ENCODE data around the gene PPP1R13L.

The PPP1R13L gene

DNA sequence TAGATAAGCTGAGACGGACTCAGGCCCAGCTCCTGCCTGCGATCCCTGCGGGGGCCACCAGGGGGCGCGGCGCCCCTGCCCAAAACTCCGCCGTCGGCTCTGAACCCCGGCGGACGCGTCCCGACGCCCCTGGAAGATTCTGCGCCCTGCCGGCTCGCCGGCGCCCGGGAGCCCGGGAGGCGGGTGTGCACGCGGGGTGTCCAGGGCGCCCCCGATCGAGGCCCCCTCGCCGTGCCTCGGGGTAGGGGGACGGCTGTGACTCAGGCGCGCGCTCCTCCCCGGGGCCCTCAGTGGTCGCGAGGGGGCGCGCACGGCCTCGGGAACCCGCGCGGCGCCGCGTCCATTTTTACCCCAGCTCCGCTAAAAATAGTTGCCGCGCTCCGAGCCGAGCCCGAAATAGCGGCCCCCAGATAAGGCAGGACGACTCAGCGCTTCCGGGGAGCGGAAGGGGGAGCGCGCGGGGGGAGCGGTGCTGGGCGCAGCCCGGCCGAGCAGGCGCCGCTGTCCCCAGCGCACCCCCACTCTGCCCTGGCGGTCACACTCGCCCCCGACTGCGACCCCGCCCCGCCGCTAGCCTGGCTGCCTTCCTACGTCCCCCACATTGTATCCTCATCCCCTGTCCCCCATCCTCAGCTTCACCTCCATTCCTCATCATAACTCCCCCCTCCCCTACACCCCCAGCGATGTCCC, 34.8 kb upstream of the PPP1R13L start (continued):
- TF ChIP-seq, protein P1, sequence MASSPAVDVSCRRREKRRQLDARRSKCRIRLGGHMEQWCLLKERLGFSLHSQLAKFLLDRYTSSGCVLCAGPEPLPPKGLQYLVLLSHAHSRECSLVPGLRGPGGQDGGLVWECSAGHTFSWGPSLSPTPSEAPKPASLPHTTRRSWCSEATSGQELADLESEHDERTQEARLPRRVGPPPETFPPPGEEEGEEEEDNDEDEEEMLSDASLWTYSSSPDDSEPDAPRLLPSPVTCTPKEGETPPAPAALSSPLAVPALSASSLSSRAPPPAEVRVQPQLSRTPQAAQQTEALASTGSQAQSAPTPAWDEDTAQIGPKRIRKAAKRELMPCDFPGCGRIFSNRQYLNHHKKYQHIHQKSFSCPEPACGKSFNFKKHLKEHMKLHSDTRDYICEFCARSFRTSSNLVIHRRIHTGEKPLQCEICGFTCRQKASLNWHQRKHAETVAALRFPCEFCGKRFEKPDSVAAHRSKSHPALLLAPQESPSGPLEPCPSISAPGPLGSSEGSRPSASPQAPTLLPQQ (tag by site-specific recombination; IDR thresholded peaks at IDR 0.05) = peak; percentile 60; the same call in 1 of the 2 replicates
- TF ChIP-seq YY2 (tag by site-specific recombination; IDR thresholded peaks at IDR 0.05) = no peak; the same call in 1 of the 2 replicates

DNA sequence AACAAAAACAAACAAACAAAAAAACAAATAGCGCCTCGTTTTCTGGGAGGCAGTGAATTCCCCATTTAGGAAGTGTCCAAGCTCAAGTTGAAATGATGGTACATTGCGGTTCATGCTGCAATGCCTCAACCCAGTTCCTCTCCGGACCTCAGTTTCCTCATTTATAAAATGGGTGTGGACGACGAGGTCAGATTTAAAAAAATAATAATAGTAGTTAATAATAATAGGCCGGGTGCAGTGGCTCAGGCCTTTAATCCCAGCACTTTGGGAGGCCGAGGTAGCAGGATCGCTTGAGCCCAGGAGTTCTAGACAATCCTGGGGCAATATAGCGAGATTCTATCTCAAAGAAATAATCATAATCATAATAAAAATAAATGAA, 34.3 kb upstream of the PPP1R13L start:
- CTCF ChIA-PET = interaction anchor here (0.7 to 5.9 kb wide), 40 partner anchors 8 to 1069 kb away, joined by 3 to 295 read pairs (median 6); partner anchors contain the start of genes FOSB and PPP1R13L
- Histone ChIP-seq H3K4me3 (ENCODE audit: low read depth, low read length) (no peak overlapping the region), H3K4me1 (ENCODE audit: control insufficient read depth, insufficient read depth, low read length) (0 out of 2 replicates have a peak, but pooled peaks cover 4% of the 10 kb centered on the region), H3K27ac (ENCODE audit: extremely low read depth, low read depth, low read length) (no peak overlapping the region), H3K9me3 (ENCODE audit: control insufficient read depth, insufficient read depth, low read depth, low read length) (no peaks in the 10 kb centered on the region), H3K36me3 (ENCODE audit: control insufficient read depth in 2 of 2, insufficient read depth in 1 of 2, low read length in 2 of 2) (no peaks in the 10 kb centered on the region)
- no peak for TF ChIP-seq ZNF138 (tag by site-specific recombination; IDR thresholded peaks at IDR 0.05; ENCODE audit: borderline replicate concordance)
- TF ChIP-seq ZNF341 (tag by site-specific recombination; IDR thresholded peaks at IDR 0.05; ENCODE audit: low read depth) = no peak
- peak; percentile 78 for TF ChIP-seq ZNF121 (tag by site-specific recombination; IDR thresholded peaks at IDR 0.05)
- peak; percentile 89 for TF ChIP-seq REPIN1 (tag by site-specific recombination; IDR thresholded peaks at IDR 0.05; ENCODE audit: low read depth)
- POLR2A ChIA-PET = interaction anchor here (0.5 to 1.5 kb wide), 11 partner anchors 29 to 1693 kb away, joined by 3 to 41 read pairs (median 5); partner anchors contain the start of gene FOSB

DNA sequence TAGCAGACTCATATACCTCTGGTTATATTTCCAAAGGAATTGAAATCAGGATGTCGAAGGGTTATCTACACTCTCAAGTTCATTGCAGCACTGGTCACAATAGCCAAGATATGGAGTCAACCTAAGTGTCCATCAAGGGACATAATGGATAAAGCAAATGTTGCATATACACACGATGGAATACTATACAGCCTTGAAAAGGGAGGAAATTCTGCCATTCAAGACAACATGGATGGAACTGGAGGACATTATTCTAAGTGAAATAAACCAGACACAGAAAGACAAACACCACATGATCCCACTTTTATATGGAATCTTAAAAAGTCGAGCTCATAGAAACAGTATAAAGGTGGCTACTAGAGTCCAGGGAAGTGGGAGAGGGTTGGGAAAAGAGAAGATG, 32.5 kb upstream of the PPP1R13L start:
- no peak overlapping the region for H3K27ac ChIP-seq (ENCODE audit: extremely low read depth, low read depth, low read length)
- ChIA-PET CTCF (interaction anchor here (0.6 to 5.9 kb wide), 5 partner anchors 9 to 366 kb away, joined by 3 to 295 read pairs (median 7); no protein-coding TSS in a partner anchor), POLR2A (interaction anchor here (2.1 kb wide), 1 partner anchor 42 kb away, joined by 5 read pairs; no protein-coding TSS in a partner anchor)
- H3K4me3 ChIP-seq (ENCODE audit: low read depth, low read length) = no peak overlapping the region
- no peaks in the 10 kb centered on the region for H3K36me3 ChIP-seq (ENCODE audit: control insufficient read depth in 2 of 2, insufficient read depth in 1 of 2, low read length in 2 of 2)
- no peaks in the 10 kb centered on the region for H3K4me1 ChIP-seq (ENCODE audit: control insufficient read depth, insufficient read depth, low read length)
- H3K9me3 ChIP-seq (ENCODE audit: control insufficient read depth, insufficient read depth, low read depth, low read length) = no peaks in the 10 kb centered on the region
- TF ChIP-seq, protein P2, sequence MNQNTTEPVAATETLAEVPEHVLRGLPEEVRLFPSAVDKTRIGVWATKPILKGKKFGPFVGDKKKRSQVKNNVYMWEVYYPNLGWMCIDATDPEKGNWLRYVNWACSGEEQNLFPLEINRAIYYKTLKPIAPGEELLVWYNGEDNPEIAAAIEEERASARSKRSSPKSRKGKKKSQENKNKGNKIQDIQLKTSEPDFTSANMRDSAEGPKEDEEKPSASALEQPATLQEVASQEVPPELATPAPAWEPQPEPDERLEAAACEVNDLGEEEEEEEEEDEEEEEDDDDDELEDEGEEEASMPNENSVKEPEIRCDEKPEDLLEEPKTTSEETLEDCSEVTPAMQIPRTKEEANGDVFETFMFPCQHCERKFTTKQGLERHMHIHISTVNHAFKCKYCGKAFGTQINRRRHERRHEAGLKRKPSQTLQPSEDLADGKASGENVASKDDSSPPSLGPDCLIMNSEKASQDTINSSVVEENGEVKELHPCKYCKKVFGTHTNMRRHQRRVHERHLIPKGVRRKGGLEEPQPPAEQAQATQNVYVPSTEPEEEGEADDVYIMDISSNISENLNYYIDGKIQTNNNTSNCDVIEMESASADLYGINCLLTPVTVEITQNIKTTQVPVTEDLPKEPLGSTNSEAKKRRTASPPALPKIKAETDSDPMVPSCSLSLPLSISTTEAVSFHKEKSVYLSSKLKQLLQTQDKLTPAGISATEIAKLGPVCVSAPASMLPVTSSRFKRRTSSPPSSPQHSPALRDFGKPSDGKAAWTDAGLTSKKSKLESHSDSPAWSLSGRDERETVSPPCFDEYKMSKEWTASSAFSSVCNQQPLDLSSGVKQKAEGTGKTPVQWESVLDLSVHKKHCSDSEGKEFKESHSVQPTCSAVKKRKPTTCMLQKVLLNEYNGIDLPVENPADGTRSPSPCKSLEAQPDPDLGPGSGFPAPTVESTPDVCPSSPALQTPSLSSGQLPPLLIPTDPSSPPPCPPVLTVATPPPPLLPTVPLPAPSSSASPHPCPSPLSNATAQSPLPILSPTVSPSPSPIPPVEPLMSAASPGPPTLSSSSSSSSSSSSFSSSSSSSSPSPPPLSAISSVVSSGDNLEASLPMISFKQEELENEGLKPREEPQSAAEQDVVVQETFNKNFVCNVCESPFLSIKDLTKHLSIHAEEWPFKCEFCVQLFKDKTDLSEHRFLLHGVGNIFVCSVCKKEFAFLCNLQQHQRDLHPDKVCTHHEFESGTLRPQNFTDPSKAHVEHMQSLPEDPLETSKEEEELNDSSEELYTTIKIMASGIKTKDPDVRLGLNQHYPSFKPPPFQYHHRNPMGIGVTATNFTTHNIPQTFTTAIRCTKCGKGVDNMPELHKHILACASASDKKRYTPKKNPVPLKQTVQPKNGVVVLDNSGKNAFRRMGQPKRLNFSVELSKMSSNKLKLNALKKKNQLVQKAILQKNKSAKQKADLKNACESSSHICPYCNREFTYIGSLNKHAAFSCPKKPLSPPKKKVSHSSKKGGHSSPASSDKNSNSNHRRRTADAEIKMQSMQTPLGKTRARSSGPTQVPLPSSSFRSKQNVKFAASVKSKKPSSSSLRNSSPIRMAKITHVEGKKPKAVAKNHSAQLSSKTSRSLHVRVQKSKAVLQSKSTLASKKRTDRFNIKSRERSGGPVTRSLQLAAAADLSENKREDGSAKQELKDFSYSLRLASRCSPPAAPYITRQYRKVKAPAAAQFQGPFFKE (tag by site-specific recombination; IDR thresholded peaks at IDR 0.05; ENCODE audit: borderline replicate concordance) = no peak
- TF ChIP-seq ZBTB48 (tag by site-specific recombination; IDR thresholded peaks at IDR 0.05) = no peak
- TF ChIP-seq ZNF146 (tag by site-specific recombination; IDR thresholded peaks at IDR 0.05) = peak; percentile 99
- no peak for TF ChIP-seq YY1 (tag by site-specific recombination; IDR thresholded peaks at IDR 0.05)
- TF ChIP-seq, protein P3, sequence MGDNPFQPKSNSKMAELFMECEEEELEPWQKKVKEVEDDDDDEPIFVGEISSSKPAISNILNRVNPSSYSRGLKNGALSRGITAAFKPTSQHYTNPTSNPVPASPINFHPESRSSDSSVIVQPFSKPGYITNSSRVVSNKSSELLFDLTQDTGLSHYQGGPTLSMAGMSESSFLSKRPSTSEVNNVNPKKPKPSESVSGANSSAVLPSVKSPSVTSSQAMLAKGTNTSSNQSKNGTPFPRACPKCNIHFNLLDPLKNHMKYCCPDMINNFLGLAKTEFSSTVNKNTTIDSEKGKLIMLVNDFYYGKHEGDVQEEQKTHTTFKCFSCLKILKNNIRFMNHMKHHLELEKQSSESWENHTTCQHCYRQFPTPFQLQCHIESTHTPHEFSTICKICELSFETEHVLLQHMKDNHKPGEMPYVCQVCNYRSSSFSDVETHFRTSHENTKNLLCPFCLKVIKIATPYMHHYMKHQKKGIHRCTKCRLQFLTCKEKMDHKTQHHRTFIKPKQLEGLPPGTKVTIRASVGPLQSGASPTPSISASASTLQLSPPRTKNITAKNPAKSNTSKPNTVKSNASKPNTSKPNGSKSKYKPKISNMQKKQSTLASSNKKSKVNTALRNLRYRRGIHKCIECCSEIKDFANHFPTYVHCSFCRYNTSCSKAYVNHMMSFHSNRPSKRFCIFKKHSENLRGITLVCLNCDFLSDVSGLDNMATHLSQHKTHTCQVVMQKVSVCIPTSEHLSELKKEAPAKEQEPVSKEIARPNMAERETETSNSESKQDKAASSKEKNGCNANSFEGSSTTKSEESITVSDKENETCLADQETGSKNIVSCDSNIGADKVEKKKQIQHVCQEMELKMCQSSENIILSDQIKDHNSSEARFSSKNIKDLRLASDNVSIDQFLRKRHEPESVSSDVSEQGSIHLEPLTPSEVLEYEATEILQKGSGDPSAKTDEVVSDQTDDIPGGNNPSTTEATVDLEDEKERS (tag by site-specific recombination; IDR thresholded peaks at IDR 0.05) = peak; percentile 85; the same call in 1 of the 2 replicates
- no peak for TF ChIP-seq PRDM1 (tag by site-specific recombination; IDR thresholded peaks at IDR 0.05)
- TF ChIP-seq, protein P4, sequence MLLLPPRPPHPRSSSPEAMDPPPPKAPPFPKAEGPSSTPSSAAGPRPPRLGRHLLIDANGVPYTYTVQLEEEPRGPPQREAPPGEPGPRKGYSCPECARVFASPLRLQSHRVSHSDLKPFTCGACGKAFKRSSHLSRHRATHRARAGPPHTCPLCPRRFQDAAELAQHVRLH (tag by site-specific recombination; IDR thresholded peaks at IDR 0.05) = peak; percentile 89
- TF ChIP-seq ZNF701 (tag by site-specific recombination; IDR thresholded peaks at IDR 0.05) = no peak
- no peak for TF ChIP-seq ZFP3 (tag by site-specific recombination; IDR thresholded peaks at IDR 0.05; ENCODE audit: low read depth)
- no peak for TF ChIP-seq ZNF610 (tag by site-specific recombination; IDR thresholded peaks at IDR 0.05; ENCODE audit: borderline replicate concordance)

Measured in HEK293 (cell line).